Right lobe of liver (tissue), 4 donors: Measurements from ENCODE around the gene ST8SIA6.

ENCODE experiments used
- CTCF ChIP-seq, 4 donors: fragments of 200-600 bp in 3 of 4; fragments of 450-650 bp in 1 of 4; IDR thresholded peaks; one replicate each; pipeline versions ENCODE4 v1.5.1 to v1.8.0; 2016 to 2022; ENCODE audit warnings: antibody characterized with exemption in 4 of 4, mild to moderate bottlenecking in 2 of 4
- POLR2A ChIP-seq: fragments of 450-650 bp; IDR thresholded peaks from one replicate; pipeline ENCODE4 v1.6.1; 2017; ENCODE audit warnings: antibody characterized with exemption, mild to moderate bottlenecking
- donor health status: DM: no; HTN: no; CAD: no.
- donor health status: DM: no; HTN: no; CAD: no.
- donor health status: DM: no; HTN: yes; CAD: no.

GRCh38 chr10:17348011-17348500, 106.3 kb downstream of the ST8SIA6 start:
- TF ChIP-seq CTCF (IDR thresholded peaks at IDR 0.05): no peak
- TF ChIP-seq POLR2A: no peak
